GM19372 (cell line): ENCODE results near the gene PCSK4.

ENCODE experiments used
- ATAC-seq: cut with Tn5 transposase; IDR thresholded peaks from one replicate; pipeline ENCODE4 v1.9.1; 2021; ENCODE audit warnings: mild to moderate bottlenecking, low read depth, moderate library complexity; ENCODE audit not compliant: unreplicated experiment

The PCSK4 gene

DNA sequence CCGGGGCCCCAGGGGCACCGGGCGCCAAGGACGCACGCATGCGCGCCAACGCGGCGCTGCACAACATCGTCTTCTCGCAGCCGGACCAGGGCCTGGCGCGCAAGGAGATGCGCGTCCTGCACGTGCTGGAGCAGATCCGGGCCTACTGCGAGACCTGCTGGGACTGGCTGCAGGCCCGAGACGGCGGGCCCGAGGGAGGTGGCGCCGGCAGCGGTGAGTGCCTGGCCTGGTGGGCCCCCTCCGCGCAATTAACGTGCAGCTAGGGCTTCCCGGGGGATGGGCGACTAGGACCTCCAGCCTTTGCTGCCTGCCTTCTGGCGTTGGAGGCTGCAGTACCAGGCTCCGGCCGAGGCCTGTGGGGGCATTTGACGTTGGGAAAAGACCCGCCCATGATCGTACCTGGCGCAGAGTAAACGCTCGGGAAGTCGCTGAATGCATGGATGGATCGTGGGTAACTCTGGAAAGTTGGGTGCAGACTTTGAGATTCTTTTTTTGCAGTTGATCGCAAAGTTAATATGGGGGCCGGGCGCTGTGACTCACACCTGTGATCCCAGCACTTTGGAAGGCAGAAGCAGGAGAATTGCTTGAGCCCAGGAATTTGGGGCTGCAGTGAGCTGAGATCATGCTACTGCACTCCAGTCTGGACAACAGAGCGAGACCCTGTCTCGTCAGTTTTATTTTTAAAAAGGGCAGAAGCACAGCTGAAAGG lies 33.0 kb downstream of the PCSK4 start:
- no peak for ATAC-seq

GRCh38 chr19:1456121-1456900 lies 33.8 kb downstream of the PCSK4 start:
- no peak for ATAC-seq

DNA sequence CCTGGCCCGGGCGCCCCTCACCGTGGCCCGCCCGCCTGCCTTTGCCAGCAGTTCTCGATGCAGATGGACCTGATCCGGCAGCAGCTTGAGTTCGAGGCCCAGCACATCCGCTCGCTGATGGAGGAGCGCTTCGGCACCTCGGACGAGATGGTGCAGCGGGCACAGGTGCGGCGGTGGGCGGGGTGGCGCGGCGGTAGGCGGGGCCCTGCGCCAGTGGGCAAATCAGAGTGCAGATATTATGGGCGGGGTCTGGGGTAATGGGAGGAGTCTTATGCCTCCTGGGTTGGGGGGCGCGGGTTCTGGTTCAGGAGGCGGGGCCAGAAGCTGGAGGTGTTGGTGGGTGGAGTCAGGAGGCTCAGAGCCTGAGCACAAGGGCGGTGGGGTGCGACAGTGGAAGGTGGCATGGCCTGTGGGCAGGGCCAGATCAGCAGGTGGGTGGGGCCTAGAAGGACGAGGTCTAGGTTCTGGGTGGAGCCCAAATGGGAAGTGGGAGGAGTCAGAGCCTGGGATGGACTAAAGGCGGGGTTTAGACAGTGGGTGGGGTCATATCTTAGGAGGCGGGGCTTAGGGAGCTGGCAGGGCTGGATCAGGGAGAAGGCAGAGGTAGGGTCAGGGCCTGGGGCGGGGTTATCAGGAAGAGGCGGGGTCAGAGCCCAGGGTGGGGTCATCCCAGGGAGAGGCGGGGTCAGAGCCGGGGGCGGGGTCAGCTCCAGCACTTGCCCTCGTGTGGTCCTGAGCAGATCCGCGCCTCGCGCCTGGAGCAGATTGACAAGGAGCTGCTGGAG lies 34.6 kb downstream of the PCSK4 start:
- no peak for ATAC-seq

- ATAC-seq: no peak
Observed at GRCh38 chr19:1455002-1455335, 35.2 kb downstream of the PCSK4 start.

GRCh38 chr19:1453525-1454364 lies 36.4 kb downstream of the PCSK4 start:
- ATAC-seq: no peak

- ATAC-seq: no peak
Observed at GRCh38 chr19:1452802-1453524, 37.2 kb downstream of the PCSK4 start.

- no peak for ATAC-seq
Observed at GRCh38 chr19:1451916-1452801, 38.0 kb downstream of the PCSK4 start.

DNA sequence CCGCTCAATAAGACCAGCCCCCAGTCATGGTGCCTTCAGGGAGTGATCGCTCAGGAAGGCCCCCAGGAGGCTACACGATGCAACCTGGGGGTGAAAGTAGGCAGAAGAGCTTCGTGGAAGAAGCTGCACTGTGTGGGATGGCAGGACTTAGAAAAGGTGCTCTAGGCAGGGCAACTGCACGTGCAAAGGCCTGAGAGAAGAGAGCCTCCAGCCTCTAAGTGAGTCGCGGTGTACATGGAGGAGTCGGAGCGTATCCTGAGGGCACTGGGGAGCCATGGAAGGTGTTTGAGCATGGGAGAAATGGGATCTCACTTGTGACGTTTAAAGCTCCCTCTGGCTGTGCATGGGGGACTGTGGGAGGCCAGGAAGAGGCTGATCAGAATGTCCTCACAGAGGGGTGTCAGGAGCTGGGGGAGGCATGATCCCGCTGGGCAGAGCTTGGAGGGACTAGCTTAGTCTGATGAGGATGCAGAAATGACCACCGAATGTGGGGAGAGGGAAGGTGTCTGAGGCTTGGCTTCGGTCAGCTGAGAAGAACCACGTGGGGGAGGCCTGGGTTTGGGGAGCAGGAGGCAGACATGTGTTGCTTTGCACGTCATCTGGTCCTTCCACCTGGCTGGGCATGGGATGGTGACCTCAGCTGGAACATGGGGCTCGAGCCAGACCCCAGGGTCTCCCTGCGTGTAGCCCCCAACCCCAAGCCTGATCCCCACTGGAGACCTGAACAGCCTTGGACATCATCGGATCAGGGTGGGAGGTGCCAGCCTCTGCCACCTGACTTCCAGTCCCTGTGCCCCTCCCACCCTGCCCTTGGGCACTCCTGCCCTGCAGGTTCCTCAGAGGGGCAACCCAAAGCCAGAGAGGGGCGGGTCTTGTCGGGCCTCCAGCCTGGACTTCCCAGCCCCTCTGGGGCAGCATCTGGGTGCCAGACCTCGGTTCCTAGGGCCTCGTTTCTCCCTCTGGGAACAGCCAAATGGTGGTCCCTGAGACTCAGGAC lies 39.1 kb downstream of the PCSK4 start:
- ATAC-seq: no peak

GRCh38 chr19:1449467-1450442 lies 40.4 kb downstream of the PCSK4 start, which contains the start of gene APC2:
APC2 (plus strand) TSS chr19:1450121; CDS start chr19:1453002, 2,881 bp downstream.
- no peak for ATAC-seq

DNA sequence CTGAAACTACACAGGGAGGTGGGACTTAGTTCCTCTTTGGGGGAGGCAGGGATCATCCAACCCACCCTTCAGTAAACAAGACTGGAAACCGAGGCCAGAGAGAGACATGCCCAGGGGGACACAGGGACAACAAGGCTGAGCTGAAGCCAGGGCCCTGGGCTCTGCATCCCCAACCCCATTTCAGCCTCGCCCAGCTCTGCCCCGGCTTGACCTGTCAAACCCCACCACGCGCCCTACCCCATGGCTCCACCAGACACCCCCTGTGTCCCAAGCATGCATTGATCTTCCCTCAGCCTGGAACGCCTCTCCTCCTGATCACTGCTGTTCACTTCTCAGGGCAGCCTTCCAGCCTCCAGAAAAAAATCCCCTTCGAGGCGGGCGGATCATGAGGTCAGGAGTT lies 42.2 kb downstream of the PCSK4 start:
- ATAC-seq: no peak

GRCh38 chr19:1447504-1447903 lies 42.6 kb downstream of the PCSK4 start:
- no peak for ATAC-seq

- ATAC-seq: no peak
Observed at GRCh38 chr19:1446713-1447481, 43.3 kb downstream of the PCSK4 start.

DNA sequence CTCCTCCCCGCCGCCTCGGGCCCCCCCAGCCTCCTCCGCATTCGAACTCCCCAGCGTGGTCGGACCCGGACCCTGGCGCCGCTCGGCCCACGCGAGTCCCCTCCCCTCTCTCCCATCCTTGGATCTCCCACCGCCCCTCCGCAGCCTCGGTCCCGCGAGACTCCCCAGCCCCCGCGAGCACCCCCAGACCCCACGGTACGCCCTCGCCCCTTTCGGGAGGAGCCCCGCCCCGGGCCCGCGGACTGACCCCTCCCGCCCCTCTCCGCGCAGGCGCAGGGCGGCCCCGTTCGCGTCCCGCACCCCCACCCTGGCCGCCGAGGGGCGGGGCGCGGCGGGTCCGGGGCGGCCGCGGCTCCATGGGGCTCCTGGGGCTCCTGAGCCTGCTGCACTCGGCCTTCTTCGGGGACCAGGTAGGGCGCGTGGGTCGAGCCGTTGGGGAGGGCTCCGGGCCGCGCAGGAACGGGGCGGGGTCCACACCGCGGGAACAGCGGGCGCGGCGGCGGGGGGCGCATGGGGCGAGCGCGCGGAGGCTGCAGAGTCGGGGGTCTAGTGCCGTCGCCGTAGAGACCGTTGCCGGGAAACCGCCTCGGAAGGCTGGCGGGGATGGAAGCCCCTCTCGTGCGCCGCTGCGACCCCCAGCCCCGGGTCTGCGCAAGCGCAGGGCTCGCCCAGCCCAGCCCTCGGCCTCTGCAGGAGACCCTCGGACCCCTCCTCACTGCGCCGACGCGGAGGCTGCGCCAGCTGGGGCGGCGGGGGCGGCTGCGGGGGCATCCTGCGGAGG lies 44.0 kb downstream of the PCSK4 start:
- ATAC-seq: no peak

DNA sequence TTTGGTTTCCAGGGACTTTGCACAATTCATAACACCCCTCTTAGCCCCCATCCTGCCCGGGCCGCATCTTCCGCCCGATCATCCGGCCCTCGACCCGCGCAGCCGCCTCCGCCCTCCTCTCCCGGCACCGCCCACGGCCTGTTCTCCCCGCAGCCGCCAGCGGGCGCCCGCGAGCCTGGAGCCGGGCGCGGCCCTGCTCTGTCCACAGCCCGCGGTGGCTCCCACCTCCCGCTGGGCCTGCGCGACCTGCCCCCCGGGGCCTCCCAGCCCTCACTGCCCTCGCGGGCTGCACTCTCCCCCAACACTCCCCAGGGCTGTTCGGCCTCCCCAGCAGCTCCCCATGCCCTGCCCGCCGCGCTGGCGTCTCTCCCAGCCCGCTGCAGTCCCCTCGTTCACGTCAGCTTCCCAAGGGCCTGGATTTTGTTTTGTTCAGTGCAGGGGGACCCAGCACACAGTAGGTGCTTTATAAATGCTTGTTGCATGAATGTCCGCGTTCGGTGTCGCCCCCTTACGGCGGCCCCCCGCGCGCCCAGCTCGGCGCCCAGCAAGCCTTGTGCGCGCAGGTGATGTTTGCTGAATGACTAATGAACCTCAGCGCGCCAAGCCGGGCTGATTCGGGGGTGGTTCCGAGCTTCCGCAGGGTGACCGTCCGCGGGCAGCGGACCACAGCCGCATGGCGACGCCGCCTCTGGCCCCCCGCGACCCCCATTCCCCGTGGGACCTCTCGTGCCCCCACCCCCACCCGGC lies 44.8 kb downstream of the PCSK4 start:
- peak; percentile 64 for ATAC-seq
